Loucy (cell line): ENCODE data around the gene PIGW.

Source experiments
- H2AFZ ChIP-seq: fragments of 200-600 bp; sonication (generic); 2 replicates; pipeline ENCODE4 v1.6.0; 2016; ENCODE audit warnings: antibody characterized with exemption, mild to moderate bottlenecking, low read length, moderate library complexity
- H3F3A ChIP-seq: fragments of 200-600 bp; 2 replicates; pipeline ENCODE4 v1.6.0; 2016; ENCODE audit warnings: antibody characterized with exemption, low read depth, mild to moderate bottlenecking
- H3K27me3 ChIP-seq: fragments of 200-600 bp; sonication (generic); 2 replicates; pipeline ENCODE4 v1.6.1; 2014; ENCODE audit warnings: low read length, mild to moderate bottlenecking; ENCODE audit not compliant: insufficient read depth, poor library complexity, severe bottlenecking
- H3K36me3 ChIP-seq: fragments of 200-600 bp; sonication (generic); 2 replicates; pipeline ENCODE4 v1.6.1; 2016; ENCODE audit warnings: low read length; ENCODE audit not compliant: insufficient read depth
- H3K4me1 ChIP-seq: fragments of 200-600 bp; sonication (generic); 2 replicates; pipeline ENCODE4 v1.5.1; 2014; ENCODE audit warnings: low read length, mild to moderate bottlenecking; ENCODE audit not compliant: insufficient read depth, poor library complexity, severe bottlenecking
- H3K4me2 ChIP-seq: fragments of 200-600 bp; sonication (generic); 2 replicates; pipeline ENCODE4 v1.6.0; 2014; ENCODE audit warnings: antibody characterized with exemption, low read length, low read depth, mild to moderate bottlenecking; ENCODE audit not compliant: poor library complexity, severe bottlenecking
- H3K4me3 ChIP-seq: fragments of 200-600 bp; sonication (generic); 2 replicates; pipeline ENCODE4 v1.5.1; 2014; ENCODE audit warnings: low read length, mild to moderate bottlenecking, mixed read lengths; ENCODE audit not compliant: poor library complexity, severe bottlenecking
- H3K79me2 ChIP-seq: fragments of 200-600 bp; sonication (generic); 2 replicates; pipeline ENCODE4 v1.6.1; 2014; ENCODE audit warnings: low read length; ENCODE audit not compliant: insufficient read depth
- H3K9ac ChIP-seq: fragments of 200-600 bp; sonication (generic); 2 replicates; pipeline ENCODE4 v1.6.0; 2014; ENCODE audit warnings: mild to moderate bottlenecking, low read depth, low read length, moderate library complexity; ENCODE audit not compliant: poor library complexity, severe bottlenecking
- H3K9me2 ChIP-seq: fragments of 200-600 bp; sonication (generic); replicated peaks from 2 replicates; pipeline ENCODE4 v1.6.1; 2016; ENCODE audit warnings: low read depth, low read length, mixed read lengths
- H3K9me3 ChIP-seq: fragments of 200-600 bp; sonication (generic); 2 replicates; pipeline ENCODE4 v1.6.1; 2014; ENCODE audit warnings: mild to moderate bottlenecking, antibody characterized with exemption, low read length, low read depth; ENCODE audit not compliant: insufficient read depth
- H4K20me1 ChIP-seq: fragments of 200-600 bp; sonication (generic); 2 replicates; pipeline ENCODE4 v1.6.0; 2014; ENCODE audit warnings: antibody characterized with exemption, low read length, mild to moderate bottlenecking; ENCODE audit not compliant: insufficient read depth, poor library complexity, severe bottlenecking
- CTCF ChIP-seq: fragments of 200-600 bp; sonication (generic); conservative IDR thresholded peaks from 2 replicates; pipeline ENCODE4 v1.5.1; 2014; ENCODE audit warnings: mild to moderate bottlenecking, antibody characterized with exemption, low read length
- EZH2phosphoT487 ChIP-seq: fragments of 200-600 bp; IDR thresholded peaks from 2 replicates; pipeline ENCODE4 v1.6.1; 2018; ENCODE audit warnings: antibody characterized with exemption, mild to moderate bottlenecking, moderate library complexity, borderline replicate concordance

Gene PIGW

GRCh38 chr17:36529121-36529520 is 5.7 kb upstream of the PIGW start:
- Histone ChIP-seq H2AFZ (no peak overlapping the region), H3K4me2 (no peak overlapping the region), H3F3A (no peaks in the 10 kb centered on the region), H3K27me3 (no peaks in the 10 kb centered on the region), H3K9me3 (no peaks in the 10 kb centered on the region), H4K20me1 (peaks cover 13% of the 10 kb centered on the region), H3K9ac (no peak overlapping the region), H3K36me3 (peaks cover 43% of the 10 kb centered on the region; the same call in 1 of the 2 replicates), H3K4me3 (no peak overlapping the region), H3K4me1 (peaks cover 37% of the 10 kb centered on the region), H3K79me2 (peaks cover 30% of the 10 kb centered on the region), H3K9me2 (no peaks in the 10 kb centered on the region)
- TF ChIP-seq CTCF (no peak), EZH2phosphoT487 (no peak)

- Histone ChIP-seq H2AFZ (no peak overlapping the region), H3K9ac (peak overlapping the region; percentile 46), H3K27me3 (no peaks in the 10 kb centered on the region), H4K20me1 (peaks cover 13% of the 10 kb centered on the region), H3K79me2 (peaks cover 52% of the 10 kb centered on the region), H3K4me3 (peak overlapping the region; percentile 97), H3K4me2 (peak overlapping the region; percentile 88), H3K36me3 (peaks cover 16% of the 10 kb centered on the region; the same call in 1 of the 2 replicates), H3F3A (no peaks in the 10 kb centered on the region), H3K4me1 (peaks cover 47% of the 10 kb centered on the region), H3K9me3 (no peaks in the 10 kb centered on the region), H3K9me2 (no peaks in the 10 kb centered on the region)
- no peak for TF ChIP-seq CTCF
- TF ChIP-seq EZH2phosphoT487, result no peak
Measured at GRCh38 chr17:36532435-36532975, 2.3 kb upstream of the PIGW start.

GRCh38 chr17:36533935-36534839 is 600 bp upstream of the PIGW start:
- peaks cover 40% of the 10 kb centered on the region for H3K4me1 ChIP-seq
- H3K4me2 ChIP-seq, result peak overlapping the region; percentile 88
- H4K20me1 ChIP-seq, result peaks cover 13% of the 10 kb centered on the region
- TF ChIP-seq EZH2phosphoT487 (no peak), CTCF (peak; percentile 80)
- peak overlapping the region; percentile 93 for H3K9ac ChIP-seq
- H3K4me3 ChIP-seq, result peak overlapping the region; percentile 97
- H3K27me3 ChIP-seq, result no peaks in the 10 kb centered on the region
- peak overlapping the region; percentile 97 for H2AFZ ChIP-seq
- H3K36me3 ChIP-seq, result peaks cover 6% of the 10 kb centered on the region; the same call in 1 of the 2 replicates
- H3K79me2 ChIP-seq, result peaks cover 49% of the 10 kb centered on the region
- no peaks in the 10 kb centered on the region for H3K9me3 ChIP-seq
- no peaks in the 10 kb centered on the region for H3K9me2 ChIP-seq
- 0 out of 2 replicates have a peak, but pooled peaks cover 2% of the 10 kb centered on the region for H3F3A ChIP-seq
